ENCODE measurements around the gene PIEZO2.

The PIEZO2 gene

DNA sequence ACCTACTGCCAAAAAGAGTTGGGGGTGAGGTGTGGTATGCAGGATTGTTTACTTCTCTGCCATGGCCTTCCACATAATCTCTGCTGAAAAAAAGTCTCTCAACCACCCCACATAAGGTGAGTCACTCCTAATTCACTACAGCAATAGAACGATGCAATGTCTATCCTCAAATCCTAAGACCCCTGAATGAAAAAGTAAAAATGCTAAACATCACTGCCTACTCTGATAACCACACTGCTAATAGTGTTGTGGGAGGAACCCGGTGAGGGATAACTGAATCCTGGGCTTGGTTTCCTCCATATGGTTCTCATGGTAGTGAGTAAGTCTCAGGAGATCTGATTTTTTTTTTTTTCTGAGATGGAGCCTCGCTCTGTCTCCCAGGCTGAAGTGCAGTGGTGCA is 252.5 kb downstream of the PIEZO2 start:
- DNase-seq (ENCODE audit: low spot score) = no peak

DNA sequence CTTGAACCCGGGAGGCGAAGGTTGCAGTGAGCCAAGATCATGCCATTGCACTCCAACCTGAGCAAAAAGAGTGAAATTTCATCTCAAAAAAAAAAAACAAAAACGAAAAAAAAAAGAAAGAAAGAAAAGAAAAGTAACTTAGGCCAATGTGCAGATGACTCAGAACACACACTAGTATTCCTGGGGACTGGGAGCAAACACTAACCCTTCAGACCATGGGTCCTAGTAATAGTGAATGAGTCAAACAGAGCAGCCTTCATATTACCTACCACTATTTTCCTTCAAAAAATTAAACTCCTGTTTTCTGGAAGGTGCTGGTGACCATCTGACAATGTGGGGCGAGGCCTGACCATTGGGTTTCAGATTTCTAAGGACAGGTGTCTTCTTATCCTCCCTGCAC is 253.4 kb downstream of the PIEZO2 start:
- DNase-seq (ENCODE audit: low spot score) = no peak

DNA sequence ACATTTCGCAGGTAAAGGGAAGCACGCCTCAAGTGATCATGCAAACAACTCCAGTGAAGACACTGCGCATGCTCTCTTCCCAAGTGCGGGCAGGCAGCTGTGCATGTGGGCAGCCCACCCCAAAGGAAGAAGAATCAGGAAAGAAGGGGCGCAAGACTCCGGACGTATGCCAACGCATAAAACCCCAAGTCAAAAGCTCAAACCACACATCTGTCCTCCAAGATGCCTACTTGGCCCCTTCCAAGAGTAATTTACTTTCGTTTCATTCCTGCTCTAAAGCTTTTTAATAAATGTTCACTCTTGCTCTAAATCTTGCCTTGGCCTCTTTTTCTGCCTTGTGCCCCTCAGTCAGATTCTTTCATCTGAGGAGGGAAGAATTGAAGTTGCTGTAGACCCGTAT is 254.9 kb downstream of the PIEZO2 start:
- DNase-seq (ENCODE audit: low spot score) = no peak

DNA sequence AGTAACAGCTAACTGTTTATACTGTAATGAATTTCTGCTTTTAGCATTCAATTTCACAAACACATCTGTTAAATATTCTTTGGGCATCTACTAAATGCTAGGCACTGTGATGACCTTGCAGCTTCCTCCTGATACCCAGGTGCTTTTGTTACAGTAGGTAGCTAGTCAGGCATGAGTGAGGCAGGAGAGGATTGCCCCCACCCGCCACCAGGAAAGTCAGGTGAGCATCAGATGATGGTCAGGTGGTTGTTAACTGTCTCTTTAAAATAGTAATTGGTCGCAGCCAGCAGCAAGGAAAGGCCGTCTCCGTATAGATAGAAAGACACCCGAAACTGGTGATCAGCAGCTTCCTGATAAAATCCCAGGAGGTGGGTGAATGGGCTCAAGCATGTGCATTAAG is 255.6 kb downstream of the PIEZO2 start:
- DNase-seq (ENCODE audit: low spot score) = no peak

DNA sequence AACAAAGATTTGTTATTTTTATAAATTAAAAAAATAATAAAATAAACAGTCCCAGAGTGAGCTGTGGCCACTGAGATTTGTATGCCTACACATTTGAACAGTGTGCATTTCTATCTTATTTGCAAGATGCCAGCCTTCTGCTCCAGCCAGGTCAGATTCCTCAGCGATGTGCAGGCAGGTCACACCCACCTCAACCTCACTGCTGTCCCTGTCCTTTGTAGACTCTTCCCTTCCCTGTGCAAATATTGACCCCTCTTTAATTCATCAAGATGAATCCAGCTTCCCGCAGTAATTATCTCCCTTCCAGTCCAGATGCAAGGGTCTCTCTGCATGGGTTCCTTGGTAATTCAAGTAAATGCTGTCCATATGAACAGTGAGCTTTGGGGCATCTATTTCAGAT is 256.2 kb downstream of the PIEZO2 start:
- DNase-seq (ENCODE audit: low spot score) = no peak

DNA sequence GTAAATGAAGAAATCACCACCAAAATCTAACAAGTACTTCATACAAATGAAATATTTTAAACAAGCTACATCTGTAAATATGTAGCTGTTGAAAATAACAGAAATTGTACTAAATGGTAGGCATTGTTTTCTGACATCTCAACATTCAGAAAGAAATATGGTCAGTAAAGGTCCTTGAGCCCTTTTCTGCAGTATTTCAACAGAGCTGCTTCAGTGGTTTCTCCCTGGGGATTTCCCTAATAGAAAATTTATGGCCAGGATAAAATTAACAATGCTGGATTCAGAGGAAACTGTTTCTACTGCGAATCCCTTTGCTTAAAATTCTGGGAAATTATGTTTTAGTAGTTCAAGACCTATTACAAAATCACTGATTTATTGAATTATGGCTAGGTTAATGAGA is 256.6 kb downstream of the PIEZO2 start:
- no peak for DNase-seq (ENCODE audit: low spot score)

DNA sequence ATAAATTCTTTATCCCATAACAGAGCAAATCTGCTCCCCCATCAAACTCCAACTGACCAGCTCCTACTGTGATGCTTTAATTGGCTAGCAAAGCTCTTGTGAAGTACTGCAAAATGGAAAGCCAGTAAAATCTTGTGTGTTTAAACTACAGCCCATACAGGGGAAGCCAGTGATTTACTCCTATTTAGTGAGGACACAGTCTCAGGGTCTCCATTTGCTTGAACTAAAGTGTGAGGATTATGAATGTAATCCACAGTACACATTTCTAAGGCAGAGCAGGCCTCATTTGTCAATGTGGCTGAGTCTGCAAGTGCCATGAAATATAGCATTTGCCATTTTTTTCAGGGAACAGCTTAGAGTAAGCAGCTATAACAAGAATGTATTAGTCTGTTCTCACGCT is 259.3 kb downstream of the PIEZO2 start:
- DNase-seq (ENCODE audit: low spot score) = no peak

DNA sequence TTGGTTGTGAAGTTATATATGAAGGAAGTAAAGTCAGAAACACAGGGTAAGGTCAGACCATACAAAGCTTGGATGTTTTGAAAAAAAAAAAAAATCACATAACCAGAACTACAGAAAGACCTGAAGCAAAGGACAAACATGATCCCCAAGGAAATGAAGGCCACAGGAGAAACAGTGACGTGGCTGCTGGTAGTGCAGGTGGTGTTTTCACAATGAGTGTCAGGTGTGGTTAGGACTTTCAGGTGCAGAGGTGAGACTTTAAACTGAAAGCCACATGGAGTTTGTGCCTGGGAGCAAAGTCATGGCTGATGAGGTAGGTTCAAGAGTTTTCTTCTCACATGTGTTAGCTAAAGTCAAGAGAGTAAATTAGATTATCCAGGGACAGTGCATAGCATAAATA is 270.7 kb downstream of the PIEZO2 start:
- no peak for DNase-seq (ENCODE audit: low spot score)

DNA sequence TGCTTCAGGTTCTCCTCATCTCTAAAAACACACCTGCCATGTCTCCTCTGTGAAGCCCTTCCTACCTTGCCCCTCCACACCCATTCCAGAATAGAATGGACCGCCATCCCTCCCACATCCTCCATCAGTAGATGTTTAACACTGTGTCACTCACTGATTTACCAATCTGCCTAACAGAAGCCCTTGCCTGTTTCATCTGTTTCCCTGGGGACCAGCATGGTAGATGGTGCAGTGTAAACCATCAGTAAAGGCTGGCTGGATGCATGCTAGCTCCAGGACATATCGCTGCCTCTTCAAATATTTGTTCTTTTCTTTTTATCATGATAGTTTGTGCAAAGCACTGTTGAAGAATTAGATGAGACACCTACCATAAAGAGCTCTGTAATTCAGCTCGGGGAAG is 271.4 kb downstream of the PIEZO2 start:
- DNase-seq (ENCODE audit: low spot score) = no peak

DNA sequence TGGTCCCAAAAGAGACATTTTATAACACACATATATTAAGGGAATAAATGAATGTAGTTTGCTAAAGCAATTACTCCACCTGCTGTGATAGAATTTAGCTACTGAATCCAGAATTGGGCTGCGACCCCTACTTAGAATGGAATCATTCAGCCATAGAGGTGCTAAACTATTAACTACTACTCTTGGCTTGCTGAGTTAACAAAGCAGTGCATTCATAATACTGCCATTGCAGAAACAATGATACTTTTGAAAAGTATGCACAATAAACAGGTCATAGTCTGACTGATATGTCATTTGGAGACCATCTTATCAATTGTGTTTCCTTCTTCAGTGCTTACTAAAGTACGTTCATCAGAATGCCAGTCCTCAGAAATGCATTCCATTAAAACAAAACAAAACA is 273.6 kb downstream of the PIEZO2 start:
- no peak for DNase-seq (ENCODE audit: low spot score)

DNA sequence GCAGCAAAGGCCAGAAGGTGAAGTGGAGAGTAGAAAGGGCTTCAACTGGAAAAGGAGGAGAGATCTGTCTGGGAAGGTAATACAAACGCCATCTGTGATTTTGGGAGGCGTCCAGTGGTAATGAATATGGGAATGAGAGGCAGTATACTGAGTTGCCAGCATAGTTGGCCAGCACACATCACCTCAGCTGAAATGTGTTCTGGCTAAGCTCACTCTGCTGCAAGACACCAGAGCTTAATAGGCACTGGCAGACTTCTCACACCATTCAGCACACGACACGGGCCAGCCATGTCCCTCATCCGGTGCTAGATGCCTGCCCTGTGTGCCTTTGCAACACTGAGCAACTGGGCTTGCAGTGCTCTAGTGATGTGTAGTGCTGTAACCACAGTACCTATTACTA is 277.1 kb downstream of the PIEZO2 start:
- no peak for DNase-seq (ENCODE audit: low spot score)

DNA sequence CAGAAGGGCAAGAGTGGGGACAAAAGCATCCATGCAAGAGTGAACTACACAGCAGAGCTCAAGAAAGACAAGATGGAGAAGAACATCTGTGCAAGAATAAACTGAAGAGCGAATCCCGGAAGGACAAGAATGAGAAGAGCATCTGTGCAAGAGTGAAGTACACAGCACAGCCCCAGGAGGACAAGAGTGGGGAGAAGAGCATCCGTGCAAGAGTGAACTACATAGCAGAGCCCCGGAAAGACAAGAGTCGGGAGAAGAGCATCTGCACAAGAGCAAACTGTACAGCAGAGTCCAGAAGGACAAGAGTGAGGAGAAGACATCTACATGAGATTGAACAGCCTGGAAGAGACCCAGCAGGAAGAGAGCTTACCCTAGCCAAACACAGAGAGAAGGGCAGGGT is 284.6 kb downstream of the PIEZO2 start:
- no peak for DNase-seq (ENCODE audit: low spot score)

DNA sequence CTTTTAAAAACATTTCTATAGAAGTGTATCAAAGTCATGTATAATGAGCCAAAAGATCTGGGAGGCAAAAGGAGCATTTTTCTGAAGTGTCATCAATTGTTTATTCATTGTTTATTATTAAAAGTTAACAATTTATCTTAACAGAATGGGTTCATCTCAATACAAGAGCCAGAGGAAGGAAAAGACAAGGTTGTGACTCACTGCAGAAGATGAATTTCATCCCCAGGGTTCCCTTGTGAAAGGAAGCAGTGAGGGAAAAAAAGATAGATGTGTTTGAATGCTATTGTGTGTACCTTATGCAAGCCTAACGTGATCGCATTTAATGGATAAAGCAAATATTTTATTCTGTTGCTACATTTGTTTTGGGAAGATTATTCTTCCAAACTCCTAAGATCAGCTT is 286.3 kb downstream of the PIEZO2 start:
- DNase-seq (ENCODE audit: low spot score) = no peak

DNA sequence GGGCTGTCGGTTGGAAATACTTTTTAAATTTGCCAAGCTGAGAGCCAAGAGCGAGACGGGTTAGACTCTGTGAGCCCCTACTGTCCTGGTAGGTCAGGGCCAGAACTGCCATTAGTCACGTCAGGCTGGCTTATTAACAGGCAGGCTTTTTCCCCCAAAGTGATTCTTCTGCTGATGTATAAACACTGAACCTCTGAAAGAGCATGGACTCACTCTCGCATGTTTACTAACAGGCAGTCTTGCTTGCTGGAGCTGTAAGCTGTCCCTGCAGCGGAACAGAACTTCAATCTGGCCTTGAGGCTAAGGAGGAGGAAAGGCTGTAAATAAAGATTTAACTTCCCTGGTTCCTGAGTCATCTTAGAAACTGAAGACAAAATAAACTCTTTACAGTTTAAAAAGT is 288.4 kb downstream of the PIEZO2 start:
- no peak for DNase-seq (ENCODE audit: low spot score)

DNA sequence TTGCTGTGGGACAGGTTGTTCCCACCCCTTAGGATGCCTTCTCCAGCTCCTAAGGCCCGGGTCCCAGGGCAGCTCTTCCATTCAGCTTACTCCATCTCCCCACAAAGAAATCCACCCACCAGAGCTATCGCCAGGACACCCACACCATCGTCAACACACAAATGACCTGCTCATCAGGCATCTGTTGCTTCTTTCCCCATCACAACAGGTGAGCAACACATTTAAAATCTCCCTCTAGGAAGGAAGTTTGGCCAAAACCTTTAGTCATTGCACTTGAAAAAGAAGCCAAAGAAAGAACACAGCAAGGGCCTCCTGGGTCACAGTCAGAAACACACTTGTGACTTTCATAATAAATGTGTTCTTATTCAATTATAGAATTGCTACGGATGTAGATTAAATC is 289.0 kb downstream of the PIEZO2 start:
- DNase-seq (ENCODE audit: low spot score) = no peak

DNA sequence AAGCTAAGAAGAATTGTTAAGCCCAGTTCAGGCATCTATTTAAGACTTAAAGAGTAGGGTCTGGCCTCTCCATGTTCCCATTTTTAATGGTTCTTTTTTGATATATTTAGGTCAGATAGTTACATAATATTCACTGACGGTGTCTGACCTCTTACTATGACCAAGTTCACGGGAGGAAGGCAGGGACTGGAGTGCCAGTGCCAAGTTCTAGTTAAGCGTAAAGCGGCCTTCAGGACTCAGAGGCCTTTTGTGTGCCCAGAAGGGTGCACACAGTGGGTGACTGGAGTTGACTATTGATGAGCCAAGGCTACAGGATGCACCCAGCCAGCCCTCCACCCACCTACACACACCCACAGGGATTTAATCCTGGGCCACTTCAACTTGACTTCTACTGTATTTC is 290.9 kb downstream of the PIEZO2 start:
- DNase-seq (ENCODE audit: low spot score) = no peak

DNA sequence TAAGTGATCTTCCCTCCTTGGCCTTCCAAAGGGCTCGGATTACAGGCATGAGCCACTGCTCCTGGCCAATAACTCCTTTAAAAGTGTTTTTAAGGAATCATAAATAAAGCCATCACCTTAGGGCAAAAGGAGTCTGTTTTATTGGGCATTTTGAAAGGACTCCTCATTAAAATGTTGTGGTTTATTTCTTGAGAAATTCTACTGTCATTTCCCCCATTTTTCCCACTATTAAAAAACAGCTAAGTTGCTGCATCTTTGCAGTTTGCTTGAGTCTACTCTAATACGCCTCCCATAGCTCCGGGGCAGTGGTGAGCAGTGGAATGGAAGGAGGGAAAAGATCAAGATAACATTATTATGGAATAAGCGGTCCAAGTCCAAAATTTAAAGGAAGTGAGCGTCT is 293.2 kb downstream of the PIEZO2 start:
- DNase-seq (ENCODE audit: low spot score) = no peak

DNA sequence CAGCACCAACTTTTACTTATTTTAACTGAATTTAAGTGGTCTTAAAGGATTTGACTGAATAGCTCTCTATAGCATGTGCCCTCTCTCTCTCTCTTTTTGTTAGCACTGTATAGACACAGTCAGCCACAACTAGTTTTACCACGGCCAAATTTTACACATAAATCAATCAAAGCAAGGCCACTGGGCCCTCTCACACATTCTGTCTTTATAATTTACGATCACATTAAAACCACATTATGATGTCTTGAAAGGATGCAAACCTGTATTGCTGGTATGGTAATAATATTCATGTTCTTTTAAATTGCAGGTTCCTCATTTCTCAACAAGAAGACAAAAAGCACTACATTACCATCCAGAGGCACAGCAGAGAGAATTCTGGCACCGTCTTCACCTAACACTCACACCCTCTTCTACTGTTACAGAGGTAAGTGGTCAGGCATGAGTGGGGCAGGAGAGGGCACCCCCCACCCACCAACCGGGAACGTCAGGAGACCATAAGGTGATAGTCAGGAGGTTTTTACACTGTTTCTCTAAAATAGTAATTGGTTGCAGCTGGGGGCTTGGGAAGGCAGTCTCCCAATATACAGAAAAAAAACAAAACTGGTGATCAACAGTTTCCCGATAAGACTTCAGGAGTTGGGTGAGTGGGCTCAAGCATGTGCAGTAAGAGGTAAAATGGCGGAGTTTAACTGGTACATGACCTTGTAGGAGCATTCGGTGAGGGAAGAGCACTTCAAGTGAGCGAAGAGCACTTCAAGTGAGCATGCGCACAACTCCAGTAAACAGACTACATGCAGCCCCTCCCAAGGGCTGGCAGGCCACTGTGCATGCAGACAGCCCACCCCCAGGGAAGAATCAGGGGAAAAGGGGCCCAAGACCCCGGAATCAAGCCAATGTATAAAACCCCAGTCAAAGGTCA is 296.7 kb downstream of the PIEZO2 start:
- no peak for DNase-seq (ENCODE audit: low spot score)

DNA sequence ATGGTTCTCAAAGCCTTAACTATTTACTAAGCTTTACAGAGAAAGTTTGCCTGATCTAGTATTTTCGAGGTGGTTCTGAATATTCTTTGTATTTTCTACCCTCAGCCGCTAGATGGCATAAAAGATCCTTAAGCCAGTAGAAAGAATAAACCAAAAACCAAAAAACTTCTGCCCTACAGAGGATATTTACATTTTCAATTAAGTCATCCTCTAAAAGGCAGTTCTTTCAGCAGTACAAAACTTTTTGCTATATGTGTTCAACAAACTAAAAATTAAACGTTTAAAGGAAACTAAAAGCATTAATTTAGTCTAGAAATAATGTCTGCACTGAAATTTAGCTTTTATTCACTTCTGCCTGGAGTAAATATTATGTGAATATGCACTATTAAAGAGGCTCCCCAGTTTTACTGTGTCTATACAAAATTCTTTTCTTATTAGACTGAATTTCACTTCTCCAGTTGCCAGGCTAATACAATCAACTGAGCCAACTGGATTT is 297.5 kb downstream of the PIEZO2 start:
- DNase-seq (ENCODE audit: low spot score) = peak; percentile 24

DNA sequence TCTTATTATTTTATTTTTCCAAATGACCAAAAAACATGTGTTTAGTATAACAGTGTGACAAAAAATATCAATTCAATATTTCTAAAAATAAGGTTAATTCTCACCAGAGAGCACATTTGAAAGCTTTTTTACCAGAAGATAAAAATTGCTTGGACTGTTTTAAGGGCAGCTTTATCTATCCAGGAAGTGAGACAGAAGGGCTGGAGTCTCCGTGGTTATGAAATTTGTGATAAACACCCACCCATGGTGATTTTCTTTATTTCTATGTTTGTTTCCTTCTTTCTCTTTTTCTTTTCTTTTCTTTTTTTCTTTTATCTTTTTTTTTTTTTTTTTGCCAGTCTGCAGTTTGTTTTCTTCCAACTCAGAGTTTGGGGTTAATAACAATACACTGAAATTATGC is 298.5 kb downstream of the PIEZO2 start:
- no peak for DNase-seq (ENCODE audit: low spot score)

DNA sequence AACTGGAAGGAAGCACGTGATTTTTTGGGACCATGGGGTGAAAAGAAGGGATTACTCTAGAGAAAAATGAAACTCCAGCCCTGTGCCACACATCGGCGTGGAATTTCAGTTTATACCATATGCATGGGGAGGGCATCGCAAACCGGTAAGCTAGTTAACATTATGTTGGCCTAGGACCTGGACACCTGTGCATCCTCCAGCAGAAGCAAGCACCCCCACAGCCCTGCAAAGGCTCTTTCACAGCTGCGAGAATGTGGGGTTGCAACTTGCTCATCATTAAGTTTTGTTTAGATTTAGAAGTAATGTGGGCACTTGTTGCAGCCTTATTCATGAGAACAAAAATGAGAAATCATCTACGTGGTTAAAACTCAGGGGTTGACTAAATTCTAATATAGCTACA is 299.2 kb downstream of the PIEZO2 start:
- DNase-seq (ENCODE audit: low spot score) = no peak

DNA sequence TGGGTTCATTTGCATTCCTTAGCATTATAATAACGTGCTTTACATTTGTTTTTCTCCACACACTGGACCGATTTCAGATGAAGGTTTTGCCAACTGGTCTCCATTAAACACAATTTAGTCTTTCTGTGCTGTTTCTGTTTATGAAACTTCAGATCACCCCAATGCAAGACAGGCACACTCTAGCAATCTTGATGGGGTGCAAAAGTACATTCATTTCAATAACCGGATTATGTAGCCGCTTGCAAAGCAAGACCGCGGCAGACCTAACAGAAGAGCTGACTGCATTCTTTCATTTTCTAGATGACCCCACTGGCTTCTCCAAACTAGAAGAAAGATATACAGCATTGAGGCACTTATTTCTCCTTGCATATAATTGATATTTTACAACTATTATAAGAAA is 301.5 kb downstream of the PIEZO2 start:
- DNase-seq (ENCODE audit: low spot score) = no peak

DNA sequence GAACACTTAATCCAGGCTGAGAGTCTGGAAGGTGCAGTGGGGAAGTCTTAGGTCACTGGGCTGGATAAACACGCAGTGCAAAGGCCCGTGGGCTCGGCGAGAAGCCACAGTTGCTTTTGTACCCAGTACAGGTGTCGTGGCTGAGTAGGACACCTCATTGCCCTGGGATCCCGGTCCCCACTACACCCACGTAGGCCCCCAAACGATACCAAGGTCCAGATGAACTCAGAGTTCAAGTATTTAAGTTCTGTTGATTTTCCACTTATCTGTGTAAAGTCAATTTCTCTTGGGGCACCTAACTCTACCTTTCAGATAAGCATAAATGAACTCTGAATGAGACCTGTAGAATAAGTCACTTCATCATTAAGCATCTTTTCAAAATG is 302.0 kb downstream of the PIEZO2 start:
- DNase-seq (ENCODE audit: low spot score) = no peak
